Ishikawa (cell line): ENCODE measurements around the gene NOS1AP.

Source experiments
- CEBPB ChIP-seq: IDR thresholded peaks from 2 replicates; pipeline ENCODE4 v1.6.1; 2012
- CREB1 ChIP-seq: IDR thresholded peaks from 2 replicates; pipeline ENCODE4 v1.6.1; 2012; ENCODE audit warnings: low read depth
- EGR1 ChIP-seq: IDR thresholded peaks from 2 replicates; pipeline ENCODE4 v1.6.1; 2012
- EP300 ChIP-seq: IDR thresholded peaks from 2 replicates; pipeline ENCODE4 v1.6.1; 2012; ENCODE audit warnings: borderline replicate concordance
- FOXM1 ChIP-seq: IDR thresholded peaks from 2 replicates; pipeline ENCODE4 v1.6.1; 2012; ENCODE audit warnings: low read depth, borderline replicate concordance
- MAX ChIP-seq: IDR thresholded peaks from 2 replicates; pipeline ENCODE4 v1.6.1; 2012
- NFIC ChIP-seq: IDR thresholded peaks from 2 replicates; pipeline ENCODE4 v1.6.1; 2012
- RAD21 ChIP-seq: IDR thresholded peaks from 2 replicates; pipeline ENCODE4 v1.6.1; 2012; ENCODE audit warnings: low read depth
- REST ChIP-seq: IDR thresholded peaks from 2 replicates; pipeline ENCODE4 v1.6.1; 2012; ENCODE audit warnings: low read depth, mild to moderate bottlenecking
- TAF1 ChIP-seq: IDR thresholded peaks from 2 replicates; pipeline ENCODE4 v1.6.1; 2012; ENCODE audit warnings: low read depth, mild to moderate bottlenecking
- TCF12 ChIP-seq: IDR thresholded peaks from 2 replicates; pipeline ENCODE4 v1.6.1; 2012; ENCODE audit warnings: low read depth
- TEAD4 ChIP-seq: IDR thresholded peaks from 2 replicates; pipeline ENCODE4 v1.6.1; 2012
- USF1 ChIP-seq: IDR thresholded peaks from 2 replicates; pipeline ENCODE4 v1.6.1; 2012
- YY1 ChIP-seq: IDR thresholded peaks from 2 replicates; pipeline ENCODE4 v1.6.1; 2012; ENCODE audit warnings: low read depth
- ZBTB7A ChIP-seq: IDR thresholded peaks from 2 replicates; pipeline ENCODE4 v1.6.1; 2012; ENCODE audit warnings: low read depth

NOS1AP gene

GRCh38 chr1:162069334-162070093 is at the start of gene NOS1AP:
NOS1AP (plus strand) TSS chr1:162069691; CDS start chr1:162070178, 487 bp downstream.
- no peak for TF ChIP-seq TEAD4
- no peak; the same call in 1 of the 2 replicates for TF ChIP-seq USF1
- no peak for TF ChIP-seq REST
- no peak for TF ChIP-seq FOXM1
- peak; percentile 50 for TF ChIP-seq ZBTB7A
- TF ChIP-seq MAX = peak; percentile 40
- no peak for TF ChIP-seq RAD21
- no peak for TF ChIP-seq CREB1
- TF ChIP-seq EP300 = no peak
- TF ChIP-seq NFIC = no peak; the same call in 1 of the 2 replicates
- no peak for TF ChIP-seq YY1
- peak; percentile 81 for TF ChIP-seq EGR1
- peak; percentile 50; the same call in 1 of the 2 replicates for TF ChIP-seq TAF1
- no peak for TF ChIP-seq CEBPB
- TF ChIP-seq TCF12 = peak; percentile 12; the same call in 1 of the 2 replicates

- TF ChIP-seq CEBPB = no peak
- TF ChIP-seq USF1 = no peak
- no peak for TF ChIP-seq CREB1
- TF ChIP-seq RAD21 = no peak
- no peak for TF ChIP-seq TEAD4
- no peak for TF ChIP-seq TCF12
- TF ChIP-seq NFIC = no peak
- no peak for TF ChIP-seq MAX
- no peak for TF ChIP-seq TAF1
Measured at GRCh38 chr1:162020150-162020549, 49.3 kb upstream of the NOS1AP start.

- TF ChIP-seq TCF12 (no peak), YY1 (no peak), ZBTB7A (no peak), NFIC (no peak), CEBPB (no peak), EP300 (no peak), TAF1 (no peak), EGR1 (no peak), RAD21 (no peak), MAX (no peak), TEAD4 (no peak), USF1 (no peak), REST (no peak), FOXM1 (no peak)
Measured at GRCh38 chr1:162021124-162021523, 48.4 kb upstream of the NOS1AP start.

GRCh38 chr1:162022626-162023025 is 46.9 kb upstream of the NOS1AP start:
- no peak for TF ChIP-seq ZBTB7A
- TF ChIP-seq NFIC = no peak
- TF ChIP-seq REST = no peak
- TF ChIP-seq CREB1 = no peak
- TF ChIP-seq EGR1 = no peak
- TF ChIP-seq EP300 = no peak
- TF ChIP-seq RAD21 = no peak
- TF ChIP-seq USF1 = no peak
- TF ChIP-seq FOXM1 = no peak
- no peak for TF ChIP-seq CEBPB
- TF ChIP-seq TCF12 = no peak
- TF ChIP-seq TEAD4 = no peak
